Ovary (tissue), 10 donors: ENCODE results near the gene NECTIN1. TPM values are rescaled to one million over a fixed set of nuclear protein-coding genes. Genes with fewer than 3 reads are reported as not detected.

Source experiments
- DNase-seq, 5 donors: peaks; one replicate each; pipeline ENCODE4 v3.0.0-alpha.2; 2019 to 2020
- H3K27ac ChIP-seq, 2 donors: fragments of 200-600 bp; one replicate each; pipeline versions ENCODE4 v1.5.1 to v1.8.0; 2019 to 2022
- H3K27me3 ChIP-seq: fragments of 200-600 bp; one replicate; pipeline ENCODE4 v1.8.0; 2022
- H3K36me3 ChIP-seq: fragments of 200-600 bp; sonication (generic); one replicate; pipeline ENCODE4 v1.5.1; 2019
- H3K4me1 ChIP-seq: one replicate; pipeline ENCODE4 v1.8.1; 2013; ENCODE audit warnings: mild to moderate bottlenecking, moderate library complexity; ENCODE audit not compliant: insufficient read depth
- H3K4me3 ChIP-seq: fragments of 200-600 bp; sonication (generic); one replicate; pipeline ENCODE4 v1.5.1; 2017
- H3K9me3 ChIP-seq, 2 donors: fragments of 200-600 bp in 1 of 2; sonication (generic) in 1 of 2; one replicate each; pipeline versions ENCODE4 v1.5.1 to v1.8.1; 2013 to 2019; ENCODE audit warnings: mild to moderate bottlenecking in 1 of 2, moderate library complexity in 1 of 2
- CTCF ChIP-seq, 3 donors: fragments of 450-650 bp in 2 of 3; fragments of 200-600 bp in 1 of 3; IDR thresholded peaks; one replicate each; pipeline versions ENCODE4 v1.5.1 to v1.8.0; 2016 to 2022; ENCODE audit warnings: antibody characterized with exemption in 3 of 3, mild to moderate bottlenecking in 1 of 3
- EP300 ChIP-seq: sonication (generic); formaldehyde crosslinking; IDR thresholded peaks from one replicate; pipeline ENCODE4 v1.6.1; 2017; ENCODE audit warnings: antibody characterized with exemption
- POLR2A ChIP-seq: fragments of 450-650 bp; IDR thresholded peaks from one replicate; pipeline ENCODE4 v1.6.1; 2017; ENCODE audit warnings: antibody characterized with exemption, mild to moderate bottlenecking, moderate library complexity
- whole genome bisulfite sequencing, 3 donors: extraction: QIAGEN DNeasy Blood & Tissue Kit in 1 of 3; methylation state at CpG; one replicate each; pipeline versions ENCODE4 v1.1.5 to v1.1.7; 2013 to 2017; 5-methylcytosine and 5-hydroxymethylcytosine counted together
- intact Hi-C, 4 donors: fragments of 100-400 bp; cut with DNase I; formaldehyde crosslinking; loops; one replicate each; pipeline versions ENCODE4 v1.11.0 to v1.15.1; 2022 to 2023
- long read RNA-seq, 3 donors: library from polyadenylated mRNA in 2 of 3; unstranded in 2 of 3; transcript quantifications; one replicate each; pipeline ENCODE4 v2.0.0 and lab custom pipeline, GENCODE V29; 2021 to 2026
- polyA plus RNA-seq, 2 donors: library from polyadenylated mRNA; stranded (reverse); fragments of 200-250 nt in 1 of 2; fragments of 350-450 nt in 1 of 2; fragmentation: Illumina TruSeq in 1 of 2; extraction: RNeasy Lipid Tissue Mini Kit (QIAGEN cat#74804) in 1 of 2; gene quantifications; one replicate each; pipeline ENCODE4 v1.2.3, GENCODE V29; 2013 to 2014
- total RNA-seq, 7 donors: library from RNA; depleted of rRNA in 2 of 7; stranded (reverse); fragments of >200 nt in 2 of 7; fragmentation: NEBNext Ultra II Directional in 3 of 7; extraction: Animal tissue kit (Norgen Biotek cat#: 25700) in 3 of 7; gene quantifications; one replicate each; pipeline versions ENCODE4 v1.1.0 to v1.2.4, GENCODE V29; 2016 to 2023
- donor health status: DM: no; HTN: no; CAD: no; lungs with moderate emphysema.
- donor health status: DM: no; HTN: no; CAD: no.
- donor health status: Bipolar disorder and iron deficiency.
- donor health status: DM: yes; HTN: yes; CAD: no.
- donor health status: DM: no; HTN: no; CAD: no.
- donor health status: DM: yes; HTN: yes; CAD: no.

The NECTIN1 gene
- 10 to 100 TPM in 1 of 7 donors, 1 to 10 TPM in 6; 1.5 to 12.1 (median 6.3) TPM for total RNA-seq
- 1 to 10 TPM; 3.8 to 4.2 TPM for polyA plus RNA-seq
- long read RNA-seq, donor 1, partial matches to known transcripts: 0 of 2 reads
- long read RNA-seq, donor 1, other reads (novel, unspliced or antisense): 2 of 2 reads
- long read RNA-seq, donor 2, partial matches to known transcripts: 0 of 2 reads
- long read RNA-seq, donor 2, other reads (novel, unspliced or antisense): 0 of 2 reads
- long read RNA-seq, donor 3, partial matches to known transcripts: 0 of 2 reads
- long read RNA-seq, donor 3, other reads (novel, unspliced or antisense): 2 of 2 reads

- Histone ChIP-seq H3K27me3 (no peaks in the 10 kb centered on the region), H3K36me3 (no peaks in the 10 kb centered on the region), H3K27ac (peak within 1 kb of the TSS; percentile 71 to 73), H3K4me3 (peak within 1 kb of the TSS; percentile 67), H3K4me1 (peaks cover 11% of the 10 kb centered on the region), H3K9me3 (no peaks in the 10 kb centered on the region)
- TF ChIP-seq EP300: no peak
- peak; percentile 87 to 93 (median 90) for TF ChIP-seq CTCF (IDR thresholded peaks at IDR 0.05)
- peak; percentile 48 for TF ChIP-seq POLR2A
- peak; percentile 82 to 93 (median 88) for DNase-seq
- intact Hi-C loops: loop anchor here (5.0 to 10.0 kb wide), 3 partner anchors 57 to 244 kb away; no protein-coding TSS in a partner anchor
- 0 to 1% (median 0%) methylated on average over 72 to 128 of the region's 128 CpGs for WGBS, 3 donors
Observed at GRCh38 chr11:119728651-119729580, at the start of gene NECTIN1. Gene NECTIN1 (minus strand): TSS chr11:119729200. CDS start chr11:119728553, 647 bp downstream.

GRCh38 chr11:119778391-119779194, 49.6 kb upstream of the NECTIN1 start:
- H3K27ac ChIP-seq: no peak overlapping the region
- intact Hi-C loops: no loop called here
- DNase-seq: no peak
- no peaks in the 10 kb centered on the region for H3K36me3 ChIP-seq
- H3K9me3 ChIP-seq: no peaks in the 10 kb centered on the region
- peaks cover 8% of the 10 kb centered on the region for H3K4me1 ChIP-seq
- 65 to 78% (median 75%) methylated on average over 15 of the region's 15 CpGs for WGBS, 3 donors
- H3K4me3 ChIP-seq: no peak overlapping the region
- H3K27me3 ChIP-seq: no peaks in the 10 kb centered on the region
- no peak for TF ChIP-seq POLR2A
- TF ChIP-seq CTCF (IDR thresholded peaks at IDR 0.05): no peak
- TF ChIP-seq EP300: no peak

- H3K27me3 ChIP-seq: no peaks in the 10 kb centered on the region
- no peaks in the 10 kb centered on the region for H3K36me3 ChIP-seq
- H3K4me1 ChIP-seq: peaks cover 8% of the 10 kb centered on the region
- intact Hi-C loops: no loop called here
- H3K9me3 ChIP-seq: no peaks in the 10 kb centered on the region
- H3K4me3 ChIP-seq: no peak overlapping the region
- TF ChIP-seq EP300: no peak
- no peak overlapping the region for H3K27ac ChIP-seq
- DNase-seq: no peak
- 92 to 94% (median 93%) methylated on average over 10 of the region's 10 CpGs for WGBS, 3 donors
Observed at GRCh38 chr11:119777940-119778339, 48.9 kb upstream of the NECTIN1 start.

GRCh38 chr11:119776651-119777050, 47.7 kb upstream of the NECTIN1 start:
- no peaks in the 10 kb centered on the region for H3K9me3 ChIP-seq
- DNase-seq: no peak

More at GRCh38 chr11:119776651-119777050, 47.7 kb upstream of the NECTIN1 start:
- Histone ChIP-seq H3K4me3 (no peak overlapping the region), H3K36me3 (no peaks in the 10 kb centered on the region), H3K4me1 (peaks cover 8% of the 10 kb centered on the region), H3K27ac (no peak overlapping the region), H3K27me3 (no peaks in the 10 kb centered on the region)
- TF ChIP-seq EP300 (no peak), CTCF (IDR thresholded peaks at IDR 0.05) (no peak), POLR2A (no peak)
- 10 to 18% (median 17%) methylated on average over 5 of the region's 5 CpGs for WGBS, 3 donors
- intact Hi-C loops: no loop called here
